GM21360 (cell line): ENCODE measurements around the gene IREB2.

Source experiments
- ATAC-seq: cut with Tn5 transposase; IDR thresholded peaks from one replicate; pipeline ENCODE4 v1.9.1; 2021; ENCODE audit warnings: mild to moderate bottlenecking, moderate library complexity; ENCODE audit not compliant: unreplicated experiment

The IREB2 gene

DNA sequence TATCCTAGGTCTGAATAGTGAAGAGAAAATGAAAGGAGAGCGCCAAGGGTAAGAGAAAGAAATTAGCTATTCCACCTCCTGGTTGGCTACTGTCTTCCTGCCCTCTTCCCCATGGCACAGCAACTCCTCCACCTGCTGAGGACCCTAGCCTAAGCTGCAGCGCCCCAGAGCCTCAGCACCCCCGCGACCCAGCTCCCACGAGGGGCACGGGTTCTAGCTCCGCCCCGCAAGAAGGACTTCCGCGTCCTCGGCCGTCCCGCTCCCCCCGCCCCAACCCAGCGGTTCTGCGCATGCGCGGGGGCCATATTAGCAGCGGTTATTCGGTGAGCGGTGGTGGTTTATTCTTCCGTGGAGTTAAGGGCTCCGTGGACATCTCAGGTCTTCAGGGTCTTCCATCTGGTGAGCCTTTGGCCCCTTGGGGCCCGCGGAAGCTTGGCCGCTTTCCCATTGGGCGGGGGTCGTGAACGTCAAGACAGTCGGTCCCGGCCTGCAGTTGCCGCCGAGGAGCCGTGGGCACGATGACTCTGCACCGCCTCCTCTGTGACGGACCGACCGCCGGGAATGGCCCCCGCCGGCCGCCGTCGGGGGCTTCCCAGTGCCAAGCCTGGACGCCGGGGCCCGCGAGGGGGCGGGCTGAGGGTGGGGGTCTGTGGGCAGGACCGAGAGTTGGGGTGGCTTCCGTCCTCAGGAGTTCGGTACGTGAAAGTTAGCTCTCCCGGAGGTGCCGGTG, 102.3 kb downstream of the IREB2 start, which contains the start of gene PSMA4:
PSMA4 (plus strand) TSS at position 304 of the 730 bp plus-strand sequence. CDS start 1,484 bp downstream, outside the sequence.
- ATAC-seq = peak; percentile 81

DNA sequence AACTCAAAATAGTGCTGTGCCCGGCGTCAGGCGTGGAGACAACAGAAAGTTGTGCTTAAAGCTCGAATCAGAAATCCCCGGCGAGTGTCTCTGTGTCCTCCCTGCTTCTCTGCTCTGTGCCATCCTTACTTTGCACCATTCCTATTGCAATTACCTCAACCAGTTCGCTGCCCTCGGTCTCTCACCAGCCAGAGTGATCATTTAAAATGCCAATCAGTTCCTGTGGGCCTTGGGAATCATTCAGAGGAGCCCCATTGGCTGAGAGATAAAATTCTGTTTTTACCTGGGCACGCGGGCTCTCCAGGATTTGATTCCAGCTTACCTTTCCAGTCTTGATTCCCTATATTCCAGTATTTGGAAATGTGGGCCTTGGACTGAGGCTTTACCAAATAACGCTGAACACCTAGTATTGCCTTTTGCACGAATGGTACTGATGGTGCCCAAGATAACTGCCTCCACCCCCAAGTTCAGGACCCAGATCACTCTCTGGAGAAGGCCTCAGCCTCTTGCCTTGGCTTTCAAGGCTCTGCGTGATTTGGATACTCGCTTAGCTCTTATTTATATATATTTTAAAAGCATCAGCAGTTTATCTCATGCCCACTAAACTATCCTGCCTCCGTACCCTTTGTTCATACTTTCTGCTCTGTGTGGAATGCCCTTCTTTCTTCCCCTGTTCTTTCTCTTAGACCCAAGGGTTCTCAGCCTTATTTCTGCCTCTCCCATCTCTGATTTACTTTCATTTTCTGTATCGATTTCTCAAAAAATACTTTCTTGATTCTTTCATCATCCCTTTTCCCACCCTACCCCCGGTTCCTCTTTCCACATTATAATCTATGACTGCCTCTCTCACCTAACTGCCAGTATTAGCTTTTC, 103.1 kb downstream of the IREB2 start:
- no peak for ATAC-seq

DNA sequence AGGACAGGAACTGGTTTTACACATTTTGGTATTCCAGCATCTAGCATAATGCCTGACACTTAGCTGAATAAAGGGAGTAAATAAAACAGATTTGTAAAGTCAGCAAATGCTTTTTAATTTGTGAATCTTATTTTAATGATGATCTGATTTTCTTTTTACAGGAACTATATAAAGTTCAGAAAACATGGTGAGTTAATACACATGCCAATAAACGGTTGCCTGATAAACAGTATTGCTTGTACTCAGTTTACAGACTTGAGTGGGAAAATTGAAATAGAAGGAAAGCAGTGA, 103.7 kb downstream of the IREB2 start:
- no peak for ATAC-seq

DNA sequence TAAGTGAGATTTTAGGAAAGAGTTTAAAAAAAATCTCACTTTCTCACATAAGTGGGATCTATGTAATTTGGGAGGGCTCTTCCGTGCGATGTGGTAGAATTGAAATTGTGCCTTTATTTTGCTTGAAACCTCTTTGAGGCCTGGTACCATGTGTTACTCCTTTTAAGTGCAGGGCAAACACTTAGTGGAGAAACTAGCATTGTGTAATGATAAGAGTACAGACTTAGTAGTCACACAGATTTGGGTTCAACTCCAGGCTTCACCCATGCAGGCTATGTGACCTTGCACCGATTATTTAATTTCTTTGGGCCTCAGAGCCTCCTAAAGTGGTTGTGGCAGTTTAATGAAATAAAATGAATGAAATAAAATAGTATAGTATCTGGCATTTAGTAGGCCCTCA, 104.6 kb downstream of the IREB2 start:
- ATAC-seq = no peak

DNA sequence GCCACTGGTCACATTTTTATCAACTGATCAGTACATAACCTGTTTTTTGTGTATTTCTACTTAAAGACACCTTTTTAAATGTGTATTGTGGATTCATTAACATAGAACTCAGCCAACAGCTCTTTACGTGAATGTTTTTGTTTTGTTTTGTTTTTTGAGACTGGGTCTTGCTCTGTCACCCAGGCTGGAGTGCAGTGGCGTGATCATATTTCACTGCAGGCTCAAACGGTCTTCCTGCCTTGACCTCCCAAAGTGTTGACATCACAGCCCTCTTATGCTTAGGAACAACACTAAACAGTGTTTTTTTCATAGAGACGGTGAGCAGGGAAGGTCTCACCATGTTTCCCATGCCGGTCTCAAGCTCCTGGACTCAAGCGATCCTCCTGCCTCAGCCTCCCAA, 112.2 kb downstream of the IREB2 start:
- ATAC-seq = no peak

DNA sequence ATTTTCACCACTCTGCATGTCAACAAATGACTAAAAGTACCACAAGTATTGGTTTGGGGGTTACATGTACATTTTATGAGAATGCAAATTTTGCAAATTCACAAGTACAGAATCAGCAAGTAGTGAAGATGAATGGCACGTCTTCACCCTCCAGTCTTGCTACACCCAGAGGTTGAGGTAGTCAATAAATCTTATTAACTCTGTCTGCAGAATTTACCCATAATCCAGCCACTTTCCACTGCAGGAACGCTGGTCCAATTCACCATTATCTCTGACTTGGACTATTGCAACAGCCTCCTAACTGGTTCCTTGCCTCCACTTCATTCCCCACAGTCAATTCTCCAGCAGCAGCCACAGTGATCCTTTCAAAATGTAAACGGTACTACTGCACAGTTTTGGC, 112.8 kb downstream of the IREB2 start:
- ATAC-seq = no peak
